SHP77 (cell line): ENCODE results near the gene CNTN4.

ENCODE experiments used
- DNase-seq, 2 experiments: peaks; one replicate each; lab custom pipeline; 2025; lab: John Stamatoyannopoulos, UW

Gene CNTN4

DNA sequence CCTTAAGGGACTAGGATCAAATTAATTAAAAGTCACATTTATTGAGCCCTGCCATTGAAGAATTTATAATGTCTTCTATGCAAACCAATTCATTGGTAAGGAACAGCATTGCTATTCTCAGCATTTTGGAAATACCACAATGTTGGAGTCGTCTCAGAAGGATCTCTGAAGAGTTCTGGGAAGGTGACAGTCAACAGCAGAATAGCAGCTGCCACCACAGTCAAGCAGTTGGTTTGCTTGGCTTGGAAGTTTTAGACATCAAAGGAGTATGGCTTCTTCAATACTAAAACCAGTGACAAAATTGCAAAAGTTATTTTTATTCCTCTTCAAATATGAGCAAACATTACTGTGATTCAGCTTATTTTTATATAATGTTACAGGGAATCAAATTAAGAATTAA lies 167.9 kb downstream of the CNTN4 start:
- DNase-seq, result no peak

DNA sequence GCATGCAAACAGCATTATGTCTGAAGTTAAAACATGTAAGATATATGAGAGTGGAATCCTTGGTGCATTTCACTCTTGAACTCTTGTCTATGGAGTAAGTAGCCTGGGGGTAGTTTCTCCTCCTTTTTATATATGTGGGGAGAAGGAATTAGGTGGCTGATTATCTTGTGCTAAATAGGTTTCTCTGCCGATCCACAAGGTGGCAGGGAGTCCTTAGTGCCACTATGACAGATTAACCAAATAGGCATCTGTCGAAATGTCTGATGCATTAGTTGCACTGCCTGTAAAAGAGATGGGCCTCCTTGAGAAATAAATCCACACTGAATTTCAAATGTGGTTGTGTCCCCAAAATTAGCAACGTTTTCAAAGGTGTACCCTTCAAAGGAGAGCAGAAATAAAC lies 170.1 kb downstream of the CNTN4 start:
- DNase-seq, result no peak

DNA sequence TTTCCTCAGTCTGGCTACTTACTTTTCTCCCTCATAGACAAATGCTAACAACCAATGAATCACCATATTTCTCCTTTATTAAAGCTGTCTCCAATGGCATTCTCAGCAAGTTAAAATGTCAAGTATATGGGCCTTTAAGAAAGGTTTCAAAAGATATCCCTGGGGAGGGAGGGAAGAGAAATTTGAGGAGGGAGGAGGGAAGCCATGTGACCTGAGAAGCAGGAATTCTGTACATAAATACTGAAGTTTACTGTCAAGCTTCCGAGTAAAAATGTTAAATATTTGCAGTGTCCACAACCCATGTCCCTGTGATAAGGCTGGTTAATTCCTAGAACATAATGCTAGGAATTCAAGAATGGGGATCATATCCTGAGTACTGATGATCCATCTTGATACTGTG lies 175.9 kb downstream of the CNTN4 start:
- DNase-seq, result no peak

DNA sequence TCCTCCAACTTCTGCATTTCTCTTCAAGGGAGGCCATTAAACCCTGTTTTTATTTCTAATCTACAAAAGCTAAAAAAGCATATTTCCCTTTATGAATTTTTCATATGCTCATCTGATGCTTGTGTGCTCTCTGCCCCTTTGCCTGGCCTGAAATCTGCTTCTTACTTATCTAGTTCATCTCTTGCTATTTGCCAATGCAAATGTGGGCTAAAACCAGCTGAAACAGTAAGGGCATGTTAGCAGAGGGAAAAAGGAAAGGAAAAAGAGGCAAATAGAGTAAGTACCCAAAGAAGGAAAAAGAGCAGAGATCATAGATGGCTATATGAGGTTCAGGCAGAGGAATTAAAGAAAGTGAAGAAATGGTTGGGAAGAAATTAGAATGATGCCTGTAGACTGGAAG lies 185.2 kb downstream of the CNTN4 start:
- no peak for DNase-seq

DNA sequence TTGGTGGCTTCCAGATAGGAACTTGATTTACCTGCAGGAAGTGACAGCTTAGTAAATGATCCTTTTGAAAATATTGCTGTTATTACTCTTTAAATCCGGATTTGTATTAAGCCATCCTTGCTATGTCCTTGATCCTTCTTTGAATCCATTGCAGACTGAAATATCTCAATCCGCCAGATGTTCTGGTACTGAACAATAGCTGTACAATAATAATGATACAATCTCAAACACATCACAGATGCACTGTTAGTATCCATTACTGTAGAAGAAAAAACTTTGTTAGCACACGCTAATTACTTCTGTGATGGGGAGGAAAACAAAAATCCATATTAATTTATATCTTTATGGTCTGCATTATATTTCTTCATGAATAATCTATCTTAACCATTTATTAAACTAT lies 202.3 kb downstream of the CNTN4 start:
- DNase-seq, result no peak

DNA sequence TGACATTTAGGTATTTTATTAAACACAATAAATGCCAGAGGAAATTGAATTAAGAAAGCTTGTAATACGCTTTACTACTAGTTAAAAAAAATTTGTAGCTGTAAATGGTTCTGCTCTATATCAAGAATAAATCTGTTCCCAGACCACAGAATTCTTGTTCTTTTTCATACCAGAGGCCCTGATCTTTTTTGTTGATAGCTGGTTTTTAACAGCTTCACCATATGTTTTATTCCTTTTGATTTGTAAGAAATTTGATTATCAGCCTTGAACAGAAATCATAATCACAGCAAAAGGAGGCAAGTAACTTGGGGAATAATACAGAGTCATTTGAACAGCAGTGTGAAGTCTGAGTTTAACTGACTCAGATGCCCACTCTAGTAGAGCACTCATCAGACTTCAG lies 202.7 kb downstream of the CNTN4 start:
- no peak for DNase-seq

DNA sequence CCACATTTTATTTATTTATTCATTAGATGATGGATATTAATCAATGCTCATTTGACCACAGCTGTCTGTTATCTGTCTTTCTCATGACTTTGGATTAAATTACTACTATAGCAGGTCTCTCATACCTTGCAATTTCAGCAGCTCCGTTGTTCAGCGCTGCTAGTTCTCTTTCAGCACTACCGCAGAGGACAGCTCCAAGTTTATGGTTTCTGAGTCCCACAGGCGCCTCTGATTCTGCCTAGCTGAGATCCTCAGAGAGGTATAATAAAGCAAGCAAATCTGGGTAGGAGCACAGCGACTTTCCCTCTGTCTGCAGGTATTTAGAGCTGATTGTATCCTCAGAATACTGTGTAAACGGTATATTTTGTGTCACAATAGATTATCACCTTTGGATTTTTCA lies 204.9 kb downstream of the CNTN4 start:
- DNase-seq, result no peak

DNA sequence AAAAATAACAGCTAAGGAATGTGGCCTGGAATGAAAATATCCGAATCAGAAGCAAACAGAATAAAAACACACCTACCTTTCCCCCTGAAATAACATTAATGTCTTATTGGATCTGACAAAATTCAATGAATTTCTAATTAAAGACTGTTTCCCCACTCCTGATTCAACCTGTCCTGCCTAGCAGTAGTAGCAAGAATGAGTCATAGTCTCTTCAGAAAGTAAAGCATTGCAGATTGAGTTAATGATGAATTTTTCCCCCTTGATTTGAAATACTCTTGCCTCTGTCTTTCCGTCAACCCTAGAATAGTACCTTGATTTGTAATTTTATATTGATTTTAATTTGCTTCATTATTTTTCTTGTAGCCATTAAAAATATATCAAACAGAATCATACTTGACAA lies 212.4 kb downstream of the CNTN4 start:
- no peak for DNase-seq

DNA sequence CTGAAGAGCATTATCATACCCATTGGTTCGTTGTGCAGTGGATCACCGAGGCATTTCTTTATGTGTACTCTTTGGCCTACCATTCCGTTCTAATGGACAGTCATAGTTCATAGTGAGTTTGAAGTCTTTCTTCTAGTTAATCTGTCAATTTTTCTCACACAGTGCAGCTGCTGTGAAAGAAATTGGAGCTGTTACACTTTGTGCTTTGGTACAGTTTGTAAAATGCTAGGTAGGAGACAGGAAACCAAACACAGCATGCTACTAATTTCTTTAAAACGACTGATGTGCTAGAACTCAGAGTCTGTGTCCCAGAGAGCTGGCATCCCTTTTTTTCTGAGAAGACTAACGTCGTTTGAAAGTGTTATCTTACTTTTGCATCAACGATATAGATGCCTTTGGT lies 218.9 kb downstream of the CNTN4 start:
- no peak for DNase-seq

DNA sequence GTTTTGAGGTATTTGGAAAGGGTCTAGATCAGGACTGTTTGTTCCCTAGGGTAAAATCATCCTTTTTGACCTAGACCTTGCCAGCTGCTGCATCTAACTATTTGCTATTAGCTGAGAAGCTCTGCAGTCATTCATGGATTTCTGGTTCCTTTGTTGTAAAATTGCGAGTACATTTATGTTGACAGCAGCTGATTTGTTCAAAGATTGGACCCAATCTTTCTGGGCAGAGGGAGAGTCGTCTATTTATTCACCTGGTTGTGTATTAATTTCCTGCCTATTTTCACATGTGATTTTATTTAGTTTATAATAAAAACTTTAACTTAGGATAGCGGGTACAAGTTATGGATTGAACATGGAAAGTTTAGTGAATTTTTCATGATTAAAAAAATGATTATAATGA lies 236.3 kb downstream of the CNTN4 start:
- DNase-seq, result no peak

DNA sequence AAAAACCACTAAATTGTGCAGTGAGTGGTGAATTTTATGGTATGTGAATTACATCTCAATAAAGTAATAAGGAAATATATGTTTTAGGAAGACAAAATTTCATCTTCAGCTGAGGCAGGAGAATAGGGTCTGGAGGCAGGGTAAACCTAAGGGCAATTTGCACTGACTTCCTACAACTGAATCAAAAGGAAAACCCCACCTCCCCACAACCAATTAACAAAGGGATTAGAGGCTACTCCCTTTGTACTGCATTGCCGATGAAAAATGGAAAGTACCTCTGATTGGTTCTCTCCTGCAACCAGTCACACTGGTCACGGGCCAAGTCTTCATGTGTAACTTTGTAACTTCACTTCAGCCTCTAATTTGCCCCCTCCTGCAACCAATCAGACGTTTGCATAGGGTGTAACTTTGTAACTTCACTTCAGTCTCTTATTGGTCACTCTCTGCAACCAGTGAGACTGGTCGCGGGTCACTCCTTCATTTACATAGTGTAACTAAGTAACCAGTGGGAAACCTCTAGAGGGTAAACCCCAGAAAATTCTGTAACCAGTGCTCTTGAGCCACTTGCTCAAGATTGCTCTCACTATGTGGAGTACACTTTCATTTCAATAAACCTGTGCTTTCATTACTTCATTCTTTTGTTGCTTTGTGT lies 244.5 kb downstream of the CNTN4 start:
- DNase-seq, result no peak

DNA sequence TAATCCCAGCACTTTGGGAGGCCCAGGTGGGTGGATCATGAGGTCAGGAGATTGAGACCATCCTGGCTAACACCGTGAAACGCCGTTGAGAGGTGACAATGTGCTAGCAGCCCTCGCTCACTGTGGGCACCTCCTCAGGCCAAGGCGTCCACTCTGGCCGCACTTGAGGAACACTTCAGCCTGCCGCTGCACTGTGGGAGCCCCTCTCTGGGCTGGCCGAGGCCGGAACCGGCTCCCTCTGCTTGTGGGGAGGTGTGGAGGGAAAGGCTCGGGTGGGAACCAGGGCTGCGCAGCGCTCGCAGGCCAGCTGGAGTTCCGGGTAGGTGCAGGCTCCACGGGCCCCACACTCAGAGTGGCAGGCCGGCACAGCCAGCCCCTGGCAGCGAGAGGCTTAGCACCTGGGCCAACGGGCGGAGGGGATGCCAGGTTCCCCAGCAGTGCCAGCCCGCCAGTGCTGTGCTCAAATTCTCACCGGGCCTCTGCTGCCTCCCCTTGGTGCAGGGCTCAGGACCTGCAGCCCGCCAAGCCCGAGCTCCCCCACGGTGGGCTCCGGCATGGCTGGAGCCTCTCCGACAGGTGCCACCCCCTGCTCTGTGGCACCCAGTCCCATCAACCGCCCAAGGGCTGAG lies 253.6 kb downstream of the CNTN4 start:
- DNase-seq, result no peak

DNA sequence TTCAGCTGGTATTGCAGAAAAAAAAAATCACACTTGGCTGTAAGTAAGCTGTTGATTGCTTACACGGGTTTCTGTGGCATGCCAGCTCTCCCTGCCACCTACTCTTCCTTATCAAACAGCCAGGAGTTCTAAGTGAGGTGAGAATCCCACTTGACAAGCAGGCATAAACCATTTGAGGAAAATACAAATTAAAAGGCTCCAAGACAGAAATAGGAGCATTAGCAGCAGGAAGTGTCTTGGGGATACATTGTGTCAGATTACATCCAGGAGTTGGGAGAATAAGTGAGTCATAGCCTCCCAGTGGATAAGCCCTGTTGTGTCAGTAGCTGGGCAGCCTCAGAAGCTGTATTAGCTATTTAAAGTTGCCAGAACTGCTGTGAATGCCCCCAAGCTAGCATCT lies 256.0 kb downstream of the CNTN4 start:
- no peak for DNase-seq

DNA sequence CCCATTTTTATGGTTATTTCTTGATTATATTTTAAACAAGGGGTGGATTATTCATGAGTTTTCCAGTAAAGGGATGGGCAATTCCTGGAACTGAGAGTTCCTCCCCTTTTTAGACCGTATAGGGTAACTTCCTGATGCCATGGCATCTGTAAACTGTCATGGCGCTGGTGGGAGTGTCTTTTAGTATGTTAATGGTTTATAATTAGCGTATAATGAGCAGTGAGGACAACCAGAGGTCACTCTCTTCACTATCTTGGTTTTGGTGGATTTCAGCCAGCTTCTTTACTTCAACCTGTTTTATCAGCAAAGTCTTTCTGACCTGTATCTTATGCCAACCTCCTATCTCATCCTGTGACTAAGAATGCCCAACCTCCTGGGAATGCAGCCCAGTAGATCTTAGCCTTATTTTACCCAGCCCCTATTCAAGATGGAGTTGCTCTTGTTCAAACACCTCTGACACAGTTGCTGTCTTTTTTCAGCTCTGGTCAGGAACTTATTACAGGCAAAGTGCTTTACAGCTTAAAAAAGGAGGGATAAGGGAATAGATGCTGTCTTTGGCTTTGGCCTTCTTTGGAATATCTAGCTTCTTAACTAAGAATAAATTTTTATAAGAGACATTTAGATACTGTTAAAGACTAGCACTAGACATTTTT lies 257.8 kb downstream of the CNTN4 start:
- no peak for DNase-seq

DNA sequence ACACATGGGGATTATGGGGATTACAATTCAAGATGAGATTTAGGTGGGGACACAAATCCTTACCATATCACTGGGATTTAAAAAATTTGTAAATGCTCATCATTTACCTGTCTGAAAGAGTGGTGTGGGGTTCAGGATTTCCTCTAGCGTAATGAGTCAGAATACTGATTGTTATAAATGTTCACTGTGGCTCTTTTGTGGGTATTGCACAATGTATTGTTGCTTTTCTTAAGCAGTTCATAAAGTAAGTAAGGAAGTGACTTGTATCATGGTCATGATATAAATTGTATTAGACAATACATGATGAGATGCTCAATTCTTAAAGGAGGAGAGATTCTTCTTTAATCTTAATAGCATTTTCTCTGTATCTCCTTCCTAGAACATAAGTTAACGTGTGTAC lies 262.1 kb downstream of the CNTN4 start:
- no peak for DNase-seq

DNA sequence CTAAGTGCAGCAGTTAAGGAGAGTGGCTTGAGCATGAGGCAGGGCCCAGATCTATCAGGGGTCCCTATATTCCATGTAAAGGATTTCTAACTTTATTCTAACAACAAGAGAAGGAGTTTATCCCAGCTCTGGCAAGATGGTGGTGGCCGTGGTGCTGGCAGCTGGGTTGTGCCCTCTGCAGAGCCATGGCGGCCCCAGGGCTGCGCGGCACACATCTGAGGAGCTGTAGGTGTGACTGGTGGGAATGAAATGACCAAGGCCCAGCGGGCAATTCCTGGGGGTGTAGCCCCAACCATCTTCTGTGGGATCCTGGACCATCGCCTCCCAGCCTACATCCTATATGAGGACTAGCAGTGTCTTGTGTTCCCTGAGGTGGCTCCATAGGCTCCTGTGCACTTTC lies 263.5 kb downstream of the CNTN4 start:
- DNase-seq, result no peak

DNA sequence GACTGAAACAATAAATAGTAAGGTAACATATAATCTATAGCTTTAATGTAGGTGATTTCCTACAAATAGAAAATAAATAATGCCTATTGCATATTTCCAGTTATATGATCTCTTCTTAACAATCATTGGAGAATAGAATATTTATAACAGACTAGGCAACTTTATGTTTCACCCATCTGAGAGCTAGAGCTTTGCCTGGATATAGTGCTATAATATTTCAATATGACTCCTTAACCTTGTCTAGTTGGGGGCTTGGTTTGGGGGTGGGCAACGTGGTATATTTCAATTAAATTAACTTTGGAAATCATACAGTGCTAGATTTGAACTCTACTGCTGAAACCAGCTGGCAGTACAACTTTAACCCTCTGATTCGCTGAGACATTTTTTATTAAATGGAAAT lies 265.2 kb downstream of the CNTN4 start:
- DNase-seq, result no peak

DNA sequence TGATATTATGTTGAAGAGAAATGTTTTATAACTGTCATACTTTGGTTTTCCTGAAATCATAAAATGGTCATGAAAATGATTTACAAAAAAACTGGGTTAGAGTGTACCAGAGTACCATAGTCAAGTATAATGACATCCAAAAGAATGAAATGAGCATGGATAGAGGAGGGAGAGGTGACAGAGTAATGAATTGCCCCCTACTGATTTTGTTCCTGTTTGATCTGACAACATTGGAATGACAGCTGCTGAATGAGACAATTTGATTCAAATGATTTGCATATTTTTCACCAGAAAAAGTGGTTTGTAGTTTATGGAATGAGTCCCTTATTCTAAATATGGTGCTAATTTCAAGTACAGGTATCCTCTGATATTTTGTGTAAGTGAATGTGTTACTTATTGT lies 271.7 kb downstream of the CNTN4 start:
- no peak for DNase-seq

DNA sequence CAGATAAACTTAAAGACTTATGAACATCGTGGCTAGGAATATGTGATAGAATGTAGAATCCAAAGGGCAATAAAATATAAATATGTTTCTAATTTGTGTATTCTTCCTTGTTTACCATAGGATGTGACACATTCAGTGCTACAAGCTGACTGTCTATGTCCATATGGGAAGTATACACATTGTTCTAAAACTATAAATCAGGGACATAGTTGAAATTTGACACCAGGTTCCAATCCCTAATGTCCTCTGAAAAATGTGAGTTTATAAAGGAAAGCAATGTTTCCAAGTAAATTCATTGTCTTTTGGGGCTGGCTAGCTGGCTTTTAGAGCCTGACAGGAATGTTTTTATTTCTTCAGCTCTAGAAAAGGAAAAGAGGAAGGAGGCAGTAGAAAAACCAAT lies 273.6 kb downstream of the CNTN4 start:
- no peak for DNase-seq

DNA sequence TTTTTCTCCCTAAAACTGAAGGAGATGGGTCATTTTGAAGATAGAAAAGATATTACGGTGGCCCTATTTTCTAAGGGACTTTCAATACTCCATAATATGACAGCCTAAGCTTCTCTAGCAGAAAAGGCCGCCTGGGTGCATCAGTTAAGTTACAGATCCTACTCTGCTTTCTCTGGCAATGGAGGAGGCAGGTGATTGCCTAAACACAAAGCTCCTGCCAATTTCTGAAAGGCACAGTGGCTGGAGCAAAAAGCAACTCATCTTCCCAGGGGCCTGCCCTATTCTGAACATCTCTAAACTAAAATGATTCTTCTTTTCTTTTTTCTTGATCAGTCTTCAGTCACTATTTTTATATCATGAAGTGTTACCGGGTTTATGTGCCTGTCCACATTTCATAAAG lies 276.7 kb downstream of the CNTN4 start:
- no peak for DNase-seq

DNA sequence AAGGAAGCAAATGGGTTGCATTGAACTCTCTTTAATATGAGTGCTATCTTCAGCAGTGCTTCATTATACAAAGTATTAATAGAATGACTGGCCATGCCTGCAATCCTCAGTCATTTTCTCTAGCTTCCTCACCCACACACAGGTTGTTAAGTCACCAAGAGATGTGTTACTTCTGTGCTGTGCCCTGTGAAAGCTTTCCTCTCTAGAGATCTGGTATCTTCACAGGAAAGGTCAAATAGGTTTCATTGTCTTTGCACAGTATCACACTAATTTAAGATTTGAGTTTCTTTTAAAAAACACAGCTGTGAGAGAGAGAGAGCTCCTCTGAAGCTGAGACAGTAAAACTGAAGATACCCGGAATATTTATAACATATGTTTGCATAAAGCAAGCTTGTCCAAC lies 278.6 kb downstream of the CNTN4 start:
- DNase-seq, result no peak

DNA sequence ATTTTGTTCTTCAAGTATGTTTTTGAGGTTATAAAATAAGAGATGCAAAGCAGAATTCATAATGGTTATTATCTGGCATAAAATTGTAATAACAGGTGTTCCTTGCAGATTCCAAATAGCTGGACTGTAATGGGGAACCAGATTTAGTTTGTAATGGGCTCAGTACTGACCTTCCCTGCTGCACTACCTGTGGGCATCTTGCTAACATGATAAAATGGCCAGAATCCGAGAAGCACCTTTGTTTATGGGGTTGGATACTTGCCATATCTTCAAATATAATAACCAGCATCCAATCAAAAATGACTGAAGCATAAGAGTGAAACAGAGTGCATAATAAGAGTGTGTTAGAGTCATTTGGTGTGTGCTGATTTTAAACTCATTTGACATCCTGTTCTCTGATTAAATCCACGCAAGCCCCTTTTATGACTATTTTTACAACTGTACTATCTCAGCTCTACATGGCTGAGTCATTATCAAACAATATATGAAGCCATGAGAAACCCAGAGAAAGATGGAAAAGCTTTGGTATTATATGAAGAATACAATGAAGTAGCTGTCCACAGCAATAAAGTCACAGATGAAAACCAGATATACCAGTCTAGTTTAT lies 292.4 kb downstream of the CNTN4 start:
- DNase-seq, result no peak

DNA sequence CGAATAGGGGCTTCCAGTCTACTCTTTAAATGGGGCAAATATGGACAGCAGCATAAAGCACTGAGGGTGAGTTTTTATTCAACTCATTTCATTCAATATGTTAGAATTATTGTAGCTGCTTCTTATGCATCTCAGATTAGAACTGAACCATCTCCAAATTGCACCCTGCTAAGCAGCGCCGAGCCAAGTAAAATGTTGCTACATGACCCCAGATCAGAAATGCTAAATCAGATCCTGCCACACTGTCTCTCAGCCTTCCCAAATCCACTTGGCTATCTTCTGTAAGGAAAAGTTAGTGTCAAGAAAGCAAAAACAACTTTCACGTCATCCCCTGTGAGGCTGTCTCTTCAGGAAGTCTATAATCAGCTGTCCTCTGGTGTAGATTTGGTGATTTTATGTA lies 293.2 kb downstream of the CNTN4 start:
- no peak for DNase-seq
